ENCODE data around the gene SUCO.
"Not testable (repeated sequence)": the region's sequence is repeated elsewhere in the genome, so short reads cannot be mapped to it uniquely, and the experiment has no call there.

SUCO gene

DNA sequence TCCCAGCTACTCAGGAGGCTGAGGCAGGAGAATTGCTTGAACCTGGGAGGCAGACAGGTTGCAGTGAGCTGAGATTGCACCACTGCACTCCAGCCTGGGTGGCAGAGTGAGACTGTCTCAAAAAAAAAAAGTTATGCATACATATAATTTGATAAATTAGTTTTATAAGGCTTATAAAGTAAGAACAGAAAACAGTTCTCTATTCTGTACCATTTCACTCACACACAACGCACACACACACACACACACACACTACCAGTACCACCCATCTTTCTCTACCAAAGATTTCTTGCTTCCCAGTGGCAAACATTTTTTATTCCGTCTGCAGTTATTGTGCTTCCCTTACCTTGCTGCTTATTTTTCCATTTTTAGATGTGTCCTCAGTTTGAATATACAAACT is 79.5 kb downstream of the SUCO start:
- no peak for DNase-seq

DNA sequence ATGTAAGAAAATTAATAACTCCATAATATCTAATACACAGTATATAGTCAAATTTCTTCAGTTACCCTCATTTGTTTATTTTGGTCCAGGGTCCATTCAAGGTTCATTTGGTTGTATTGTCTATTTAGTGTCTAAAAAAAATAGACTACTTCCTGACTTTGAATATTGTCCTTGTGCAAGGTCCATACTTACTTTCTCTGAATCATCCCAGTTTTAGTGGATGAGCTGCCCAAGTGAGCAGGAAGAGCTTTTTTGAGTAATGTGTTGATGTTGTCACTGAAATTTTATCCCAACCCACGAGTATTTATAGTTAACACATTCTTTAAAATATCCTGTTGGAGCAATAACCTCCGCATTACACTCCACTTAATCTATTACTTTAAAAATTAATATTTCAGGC is 80.3 kb downstream of the SUCO start:
- no peak for DNase-seq

DNA sequence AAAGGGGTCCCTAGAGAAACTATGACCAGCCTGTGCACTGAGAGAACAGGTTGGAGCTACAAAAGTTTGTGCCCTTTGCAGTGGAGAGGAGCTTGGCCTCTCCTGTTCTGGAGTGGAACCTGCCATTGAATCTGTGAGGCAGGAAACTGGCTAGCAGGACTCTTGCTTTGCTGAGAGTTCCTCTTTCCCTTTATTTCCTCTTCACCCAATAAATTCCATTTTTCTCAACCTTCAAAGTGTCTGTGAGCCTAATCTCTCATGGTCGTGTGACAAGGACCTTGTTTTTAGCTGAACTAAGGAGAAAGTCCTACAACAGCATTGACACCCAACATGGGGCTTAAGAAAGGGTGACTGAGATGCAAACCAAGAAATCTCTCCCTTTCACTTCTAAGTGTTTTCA is 83.2 kb downstream of the SUCO start:
- no peak for DNase-seq

DNA sequence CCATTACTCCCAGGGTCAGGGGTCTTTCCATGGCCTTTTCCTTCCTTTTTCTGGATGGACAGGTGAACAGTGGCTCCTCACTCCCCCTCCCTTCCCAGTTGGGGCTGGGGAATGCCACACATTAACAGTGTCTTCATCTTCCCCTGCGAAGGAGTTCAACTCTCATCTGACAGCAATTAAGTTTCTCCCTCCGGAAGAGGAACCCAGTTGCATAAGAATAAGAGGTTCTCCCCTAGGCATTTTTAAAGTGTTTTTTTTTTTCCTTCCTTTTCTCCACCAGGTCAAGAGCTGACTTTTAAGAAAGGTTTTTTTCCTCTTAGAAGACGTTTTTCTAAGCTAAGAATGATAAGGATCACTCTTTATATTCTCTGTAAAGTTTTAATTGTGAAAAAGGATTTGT is 83.7 kb downstream of the SUCO start:
- DNase-seq = no peak

DNA sequence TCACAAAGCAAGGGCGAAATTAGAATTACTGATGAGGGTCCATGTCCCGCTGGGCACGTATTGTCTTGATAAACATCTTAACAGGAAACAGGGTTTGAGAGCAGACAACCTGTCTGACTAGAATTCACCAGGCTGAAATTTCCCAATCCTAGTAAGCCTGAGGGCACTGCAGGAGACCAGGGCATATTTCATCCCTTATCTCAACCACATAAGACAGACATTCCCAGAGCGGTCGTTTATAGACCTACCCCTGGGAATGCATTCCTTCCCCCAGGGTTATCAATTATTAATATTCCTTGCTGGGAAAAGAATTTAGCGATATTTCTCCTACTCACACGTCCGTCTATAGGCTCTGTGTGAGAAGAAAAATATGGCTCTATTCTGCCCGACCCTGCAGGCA is 87.7 kb downstream of the SUCO start:
- DNase-seq = not testable (repeated sequence)

DNA sequence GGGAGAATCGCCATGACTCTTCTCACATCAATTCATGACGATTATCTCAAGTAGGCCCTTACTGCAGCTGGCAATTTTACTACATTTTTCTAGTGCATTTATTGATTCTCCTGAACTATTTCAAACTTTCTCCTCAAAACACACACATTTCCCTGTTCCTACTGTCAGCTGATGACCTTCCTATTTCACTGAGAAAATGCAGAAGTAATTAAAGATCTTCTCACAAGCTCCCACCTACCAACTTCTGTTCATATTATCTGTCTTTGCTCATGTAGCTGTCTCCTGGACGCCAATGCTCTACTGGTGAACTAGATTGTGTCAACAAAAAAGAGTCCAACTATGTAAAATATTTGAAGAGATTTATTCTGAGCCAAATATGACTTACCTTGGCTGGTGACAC is 89.6 kb downstream of the SUCO start:
- DNase-seq = no peak

DNA sequence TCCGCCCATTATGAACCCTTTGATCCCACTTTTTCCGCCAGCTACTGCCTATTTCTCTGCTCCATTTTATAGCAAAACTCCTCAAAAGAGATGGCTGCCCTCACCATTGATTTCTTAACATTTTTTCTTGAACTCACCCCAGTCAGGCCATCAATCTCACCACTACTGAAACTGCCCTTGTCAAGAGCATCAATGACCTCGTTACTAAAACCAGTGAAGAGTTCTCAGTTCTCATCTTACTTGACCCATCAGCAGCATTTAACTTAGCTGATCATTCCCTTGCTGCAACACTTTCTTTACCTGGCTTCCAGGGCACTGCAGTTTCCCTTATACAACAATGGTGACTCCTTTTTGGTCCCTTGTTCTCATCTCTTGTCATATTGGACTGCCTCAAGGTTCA is 90.8 kb downstream of the SUCO start:
- no peak for DNase-seq

DNA sequence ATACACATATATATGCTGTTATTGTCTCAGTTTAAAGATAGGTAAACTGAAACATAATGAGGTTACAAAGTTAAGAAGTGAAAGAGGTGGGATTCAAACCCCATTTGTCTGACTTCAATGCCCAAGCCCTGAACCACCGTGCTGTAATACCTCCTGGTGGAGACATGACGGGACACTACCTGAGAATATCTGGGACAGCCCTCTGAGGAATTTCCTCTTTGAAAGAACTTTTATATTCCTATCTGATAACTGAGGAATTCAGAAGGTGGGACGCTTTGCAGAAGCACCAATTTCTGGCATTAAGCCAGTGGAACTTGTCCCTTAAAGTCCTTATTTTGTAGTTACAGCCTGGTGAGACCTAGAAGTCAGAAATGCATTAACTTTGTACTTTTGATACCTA is 93.9 kb downstream of the SUCO start:
- no peak for DNase-seq

DNA sequence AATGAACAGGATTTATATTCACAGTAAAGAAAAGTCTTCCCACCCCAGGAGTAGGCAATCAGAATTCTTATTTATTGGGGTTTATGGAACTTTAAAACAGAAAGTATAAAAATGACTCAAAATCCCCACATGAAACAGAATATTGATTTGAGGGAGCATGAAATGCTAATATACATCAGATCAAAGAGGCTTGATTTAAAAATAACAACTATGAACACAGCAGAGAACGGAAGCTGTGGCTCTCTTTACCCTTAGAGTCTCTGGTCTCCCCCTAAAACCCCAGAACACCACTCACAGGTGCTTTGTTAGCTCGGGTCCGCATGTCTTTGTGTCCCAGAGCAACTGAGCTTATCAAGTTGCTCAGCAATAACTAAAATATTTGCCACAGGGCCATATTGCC is 94.8 kb downstream of the SUCO start:
- DNase-seq = no peak

DNA sequence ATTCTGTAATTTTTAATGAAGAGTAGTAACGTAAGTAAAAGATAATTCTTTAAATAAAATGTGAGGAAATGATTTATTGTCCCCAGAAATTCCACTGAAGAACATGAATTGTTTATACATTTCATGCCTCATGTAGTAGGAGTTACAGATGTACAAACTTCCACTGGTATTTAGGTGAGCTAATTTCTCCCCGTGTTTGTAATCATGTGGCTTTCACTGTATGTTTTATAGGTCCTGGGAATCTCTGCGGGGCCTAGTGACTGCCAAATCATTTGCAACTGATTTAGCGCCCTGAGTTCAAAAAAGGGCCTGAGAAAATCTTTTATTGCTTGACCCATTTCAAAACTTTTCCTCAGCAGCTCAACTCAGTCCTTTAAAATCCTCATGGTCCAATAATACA is 95.5 kb downstream of the SUCO start:
- no peak for DNase-seq

DNA sequence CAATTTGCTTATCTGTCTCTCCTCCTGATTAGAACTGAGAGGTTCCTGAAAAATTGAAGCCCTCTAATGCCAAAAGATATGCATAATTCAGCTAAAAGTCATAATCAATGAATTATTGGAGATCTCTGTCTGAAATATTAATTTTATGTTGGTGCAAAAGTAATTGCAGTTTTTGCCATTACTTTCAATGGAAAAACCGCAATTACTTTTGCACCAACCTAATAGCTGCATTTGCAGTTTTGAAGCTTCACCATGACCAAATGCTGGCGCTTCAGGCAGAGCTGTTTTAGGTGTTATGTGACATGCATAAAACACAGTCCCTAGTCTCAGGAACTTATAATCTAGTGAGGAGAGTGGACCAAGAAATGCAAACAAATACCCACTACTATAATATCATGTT is 96.2 kb downstream of the SUCO start:
- no peak for DNase-seq

DNA sequence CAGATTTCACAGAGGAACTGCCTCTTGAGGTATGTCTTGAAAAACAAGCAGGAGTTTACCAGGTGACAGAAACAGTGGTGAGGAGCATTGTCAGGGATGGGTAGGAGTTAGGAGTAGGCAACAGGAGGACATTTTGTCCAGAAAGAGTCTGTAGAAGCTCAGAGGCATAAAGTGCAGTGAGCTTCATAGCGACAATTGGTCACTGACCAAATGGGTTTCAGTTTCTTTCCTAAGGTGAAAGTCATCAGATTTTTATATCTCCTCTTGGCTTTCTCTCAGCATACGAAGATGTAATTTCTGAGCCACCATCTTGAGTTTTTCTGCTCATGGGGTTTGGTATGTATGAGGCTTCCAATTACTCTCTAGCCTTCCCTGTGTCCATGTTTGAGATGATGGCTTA is 96.7 kb downstream of the SUCO start:
- DNase-seq = no peak

DNA sequence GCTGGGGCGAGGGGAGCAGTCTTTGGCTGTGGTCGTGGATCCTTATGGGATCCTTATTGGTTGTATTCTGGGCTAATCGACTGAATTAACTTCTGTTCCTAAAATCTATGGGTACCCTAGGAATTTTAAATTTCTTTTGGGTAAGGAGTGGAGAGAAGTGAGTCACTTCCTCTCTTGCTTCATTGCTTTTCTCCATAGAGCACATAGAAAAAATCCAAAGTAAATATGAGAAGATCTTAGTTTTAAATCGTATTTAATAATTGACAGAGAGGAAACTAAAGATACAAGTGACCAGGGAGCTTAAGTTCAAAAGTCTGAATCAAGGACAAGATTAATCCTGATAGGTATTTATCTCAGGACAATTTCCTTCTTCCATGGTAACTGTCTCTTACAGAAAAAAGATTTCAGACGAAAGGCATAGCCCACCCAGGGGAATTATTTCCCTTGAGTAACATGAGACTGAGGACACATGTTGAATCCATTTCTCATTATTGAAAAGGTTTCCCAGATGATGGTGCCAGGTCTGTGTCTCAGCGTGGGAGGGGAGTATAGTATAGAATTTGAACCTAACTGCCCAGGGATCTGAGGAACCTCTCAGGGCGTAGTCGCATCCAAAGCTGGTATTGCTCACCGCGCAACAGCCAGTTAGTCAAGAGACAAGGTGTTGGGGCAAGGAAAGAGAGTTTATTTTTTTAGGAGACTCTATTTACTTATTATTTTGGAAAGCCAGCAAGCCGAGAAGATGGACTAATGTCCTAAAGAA is 97.3 kb downstream of the SUCO start:
- no peak for DNase-seq

DNA sequence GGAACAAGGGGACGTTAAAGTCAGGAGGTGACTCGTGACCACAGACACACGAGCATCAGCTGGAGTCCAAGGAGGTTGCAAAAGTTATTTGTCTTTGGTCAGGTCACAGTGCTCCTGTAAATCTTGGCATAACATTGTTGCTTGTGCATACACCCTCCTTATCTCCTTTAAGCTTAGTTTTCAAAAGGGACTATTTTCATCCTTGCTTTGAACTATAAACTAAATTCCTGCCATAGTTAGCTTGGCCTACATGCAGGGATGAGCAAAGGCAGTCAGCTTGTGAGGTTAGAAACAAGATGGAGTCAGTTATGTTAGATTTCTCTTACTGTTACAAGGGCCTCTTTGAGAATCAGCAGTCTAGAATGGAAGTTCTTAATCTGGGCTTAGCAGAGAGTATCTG is 97.9 kb downstream of the SUCO start:
- no peak for DNase-seq

DNA sequence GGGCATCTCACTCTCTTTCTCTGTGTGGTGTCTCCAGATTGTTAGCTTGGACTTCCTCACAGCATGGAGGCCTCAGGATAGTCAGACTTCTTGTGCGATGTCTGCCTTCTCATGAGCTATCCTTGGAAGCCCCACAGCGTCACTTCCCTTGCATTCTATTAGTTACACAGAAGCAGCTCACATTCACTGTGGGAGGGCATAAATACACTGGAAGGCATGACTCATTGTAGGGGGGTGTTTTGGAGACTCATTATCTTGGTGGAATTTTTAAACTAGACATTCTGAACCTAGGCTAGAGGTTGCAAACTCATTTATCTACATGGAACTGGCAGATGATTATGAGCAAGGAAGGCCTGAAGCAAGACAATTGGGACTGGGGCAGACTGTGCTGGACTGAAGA is 104.6 kb downstream of the SUCO start:
- DNase-seq = no peak

DNA sequence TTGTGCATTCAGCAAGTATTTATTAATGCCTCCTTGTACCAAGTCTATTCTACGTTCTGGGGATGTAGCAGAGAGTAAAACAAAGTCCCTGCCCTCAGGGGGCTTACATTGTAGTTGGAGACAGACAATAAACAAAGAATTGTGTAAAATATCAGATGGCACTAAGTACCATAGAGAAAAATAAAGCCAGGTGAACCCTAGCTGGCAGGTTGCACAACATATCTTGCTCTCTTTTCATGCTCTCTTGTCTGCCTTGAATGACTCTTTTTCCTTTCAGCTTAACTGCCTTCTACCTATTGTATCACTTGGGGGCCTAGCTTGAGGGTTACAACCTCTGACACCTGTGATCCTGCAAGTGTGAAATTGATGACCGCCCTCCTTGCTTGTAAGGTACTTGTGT is 105.3 kb downstream of the SUCO start:
- DNase-seq = no peak

DNA sequence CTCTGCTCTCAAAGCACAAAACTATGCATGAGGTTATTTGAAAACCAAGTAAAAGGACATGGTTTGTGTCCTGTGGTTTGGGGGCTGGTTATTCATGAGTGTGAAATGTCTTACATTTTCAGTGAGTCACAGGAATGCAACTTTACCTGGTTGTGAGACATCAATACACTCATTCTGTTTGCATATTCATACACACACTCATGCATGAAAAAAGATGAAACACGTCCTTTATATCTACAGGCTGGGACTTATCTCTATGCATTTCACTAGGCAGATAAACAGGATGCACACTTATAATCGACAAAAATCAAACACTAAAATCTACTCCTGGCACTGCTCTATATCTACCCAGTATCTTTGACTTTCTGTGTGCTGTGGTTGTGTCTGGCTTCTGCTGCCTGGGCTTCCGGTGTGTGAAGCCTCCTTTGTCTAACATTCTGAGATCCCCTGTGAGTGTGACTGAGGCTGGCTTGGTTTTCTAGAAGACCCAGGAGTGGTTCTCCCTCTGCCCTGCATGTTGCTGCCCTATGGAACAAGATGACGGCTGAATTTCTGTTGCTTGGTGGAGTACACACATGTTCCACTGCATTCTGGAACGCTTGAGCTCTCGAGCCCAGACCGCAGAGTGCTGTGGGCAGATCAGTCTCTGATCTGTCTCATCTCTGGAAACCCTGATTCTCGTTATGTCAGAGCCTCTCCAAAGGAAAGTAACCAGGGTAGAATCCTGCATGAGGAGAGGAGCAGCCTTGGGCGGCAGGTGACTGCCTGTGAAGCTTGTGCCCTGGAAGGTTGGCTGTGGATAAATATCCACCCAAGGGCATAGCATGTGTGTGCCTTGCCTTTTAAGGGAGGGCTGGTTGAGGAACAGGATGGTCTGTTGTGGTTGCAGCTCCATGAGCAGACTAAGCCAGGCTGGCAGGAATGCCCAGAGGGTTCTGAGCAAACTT is 106.2 kb downstream of the SUCO start:
- no peak for DNase-seq

DNA sequence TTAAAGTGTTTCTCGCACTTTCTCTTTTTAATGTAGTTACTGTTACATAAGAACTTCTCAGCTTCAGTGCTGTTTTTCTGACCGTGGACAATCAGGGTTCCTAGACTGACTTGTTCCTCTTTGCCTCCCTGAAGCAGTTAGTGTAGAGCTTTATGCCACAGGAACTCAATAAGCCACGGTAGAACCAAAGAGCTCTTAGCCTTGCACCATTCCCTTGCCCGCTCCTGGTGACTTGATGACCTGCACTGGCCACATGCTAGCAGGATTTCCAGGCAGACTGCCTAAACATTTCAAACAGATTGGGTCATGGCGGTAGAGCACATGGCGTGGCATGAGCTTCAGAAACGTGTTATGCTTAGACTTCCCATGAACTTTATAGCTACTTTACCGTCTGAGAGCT is 107.2 kb downstream of the SUCO start:
- no peak for DNase-seq

DNA sequence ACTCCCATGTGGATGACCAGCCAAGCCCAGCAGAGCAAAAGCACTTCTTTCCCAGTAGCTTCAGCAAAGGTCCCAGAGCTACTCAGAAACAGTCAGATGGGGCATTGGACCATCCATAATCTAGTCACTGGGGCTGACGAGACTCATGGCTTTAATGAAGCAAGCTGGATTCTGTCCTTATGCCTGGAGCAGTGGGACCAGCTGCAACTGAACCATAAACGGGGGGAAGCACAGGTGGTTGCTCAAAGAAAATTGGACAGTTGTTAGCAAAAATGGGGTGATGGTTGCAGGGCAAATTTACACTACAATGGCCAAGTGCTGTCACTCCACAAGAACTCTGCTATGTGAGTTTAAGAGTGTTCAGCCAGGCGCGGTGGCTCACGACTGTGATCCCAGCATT is 108.5 kb downstream of the SUCO start:
- no peak for DNase-seq

DNA sequence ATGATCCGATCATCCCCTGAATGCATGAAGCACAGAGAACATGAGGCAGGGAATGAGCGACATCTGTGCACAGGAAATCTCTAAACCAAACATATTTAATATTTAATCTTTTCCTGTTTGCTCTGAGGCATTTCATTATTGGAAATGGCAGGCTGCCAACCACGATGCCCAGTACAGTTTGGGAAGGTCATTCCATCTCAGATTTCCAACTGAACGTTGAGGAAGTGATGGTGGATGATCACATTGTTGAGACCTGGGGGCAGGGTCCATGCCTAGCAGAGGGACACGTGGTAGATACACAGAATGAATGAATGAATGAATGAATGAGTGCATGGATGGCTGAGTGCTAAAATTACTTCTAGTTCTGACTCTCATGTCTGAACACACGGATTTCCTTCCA is 110.0 kb downstream of the SUCO start:
- no peak for DNase-seq

DNA sequence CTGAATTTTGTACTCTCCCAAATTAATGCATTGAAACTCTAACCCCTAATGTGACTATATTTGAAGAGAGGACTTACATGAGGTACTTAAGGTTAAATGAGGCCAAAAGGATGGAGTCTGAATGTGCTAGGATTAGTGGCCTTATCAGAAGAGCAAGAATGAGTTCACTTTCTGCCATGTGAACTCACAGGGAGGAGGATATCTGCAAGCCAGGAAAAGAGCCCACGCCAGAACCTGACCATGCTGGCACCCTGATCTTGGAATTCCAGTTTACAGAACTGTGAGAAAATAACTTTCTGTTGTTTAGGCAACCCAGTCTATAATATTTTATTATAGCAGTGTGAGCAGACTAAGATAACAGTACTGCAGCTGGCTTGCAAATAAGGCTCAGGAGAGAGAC is 113.7 kb downstream of the SUCO start:
- DNase-seq = no peak

DNA sequence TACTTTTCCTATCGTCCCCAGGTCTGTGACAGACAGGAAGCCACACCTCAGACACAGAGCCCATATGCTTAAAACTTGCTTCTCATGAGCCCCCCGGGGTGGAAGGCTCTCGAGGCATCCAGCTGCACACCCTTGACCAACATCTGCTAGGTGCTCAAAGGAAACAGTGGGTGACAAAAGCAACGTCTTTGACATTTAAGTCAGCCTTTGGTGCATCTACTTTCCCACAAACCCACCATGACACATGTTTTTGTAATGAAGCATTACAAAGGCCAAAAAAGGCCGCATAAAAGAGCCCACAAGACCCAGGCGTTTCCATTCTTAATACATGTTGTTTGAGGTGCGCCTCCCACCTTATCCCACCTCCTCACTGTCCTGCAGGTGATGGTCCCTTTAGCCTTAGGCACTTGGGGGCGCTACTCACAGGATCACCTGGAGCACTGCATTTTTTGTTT is 114.2 kb downstream of the SUCO start:
- DNase-seq = no peak

DNA sequence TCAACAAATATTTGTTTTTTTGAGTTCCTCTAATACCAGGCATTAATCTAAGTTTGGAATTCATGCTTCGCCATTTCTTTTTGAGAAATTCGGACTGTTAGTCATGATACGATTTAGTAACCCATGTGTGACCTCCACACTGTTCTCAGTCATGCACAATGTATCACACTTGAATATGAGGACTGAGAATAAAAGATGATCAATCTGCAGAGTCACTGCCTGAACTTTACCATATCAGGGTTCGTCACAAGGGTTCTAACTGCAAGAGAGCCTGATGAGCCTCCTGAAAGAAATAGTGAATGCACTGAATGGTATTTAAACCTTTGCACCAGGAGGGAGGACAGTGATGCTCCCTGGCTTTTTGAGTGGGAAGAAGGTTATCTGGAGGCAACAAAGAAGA is 115.0 kb downstream of the SUCO start:
- DNase-seq = no peak

DNA sequence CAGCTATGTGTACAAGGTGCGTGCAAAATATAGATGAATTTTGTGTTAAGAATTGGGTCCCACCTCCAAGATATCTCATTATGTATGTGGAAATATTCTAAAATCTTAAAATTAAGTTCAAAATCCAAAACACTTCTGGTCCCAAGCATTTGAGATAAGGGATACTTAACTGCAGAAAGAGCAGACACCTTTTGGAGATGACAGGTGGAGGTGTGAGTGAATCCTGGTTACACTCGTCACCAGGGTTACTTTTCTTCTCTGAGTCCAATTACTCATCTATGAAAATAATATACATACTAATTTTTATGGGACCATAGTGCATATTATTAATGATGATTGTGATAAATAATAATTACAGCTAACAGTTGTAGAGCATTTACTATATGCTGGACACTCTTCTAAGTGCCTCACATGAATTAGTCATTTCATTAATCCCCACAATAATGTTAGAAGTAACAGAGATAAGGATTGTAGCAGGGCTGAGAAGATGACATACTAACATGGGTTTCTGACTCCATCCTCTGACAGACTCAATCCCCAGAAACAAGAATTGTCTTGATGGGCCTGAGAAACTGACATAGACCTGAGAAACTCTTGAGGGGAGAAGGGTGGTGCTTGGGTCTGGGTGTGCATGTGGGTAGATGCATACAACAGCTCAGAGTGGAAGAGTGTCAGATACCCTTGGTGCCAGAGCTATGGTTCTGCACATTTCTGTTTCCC is 117.7 kb downstream of the SUCO start:
- DNase-seq = no peak
